NCI-H1694 (cell line): ENCODE measurements around the gene TEAD1.
"Not testable (repeated sequence)": the region's sequence is repeated elsewhere in the genome, so short reads cannot be mapped to it uniquely, and the experiment has no call there.

ENCODE experiments used
- DNase-seq: peaks from one replicate; lab custom pipeline; 2025; lab: John Stamatoyannopoulos, UW

The TEAD1 gene

GRCh38 chr11:12737024-12737423 lies 62.8 kb downstream of the TEAD1 start:
- DNase-seq, result no peak

GRCh38 chr11:12741671-12742216 lies 67.5 kb downstream of the TEAD1 start:
- no peak for DNase-seq

GRCh38 chr11:12743834-12744449 lies 69.7 kb downstream of the TEAD1 start:
- DNase-seq, result no peak

- no peak for DNase-seq
These were observed 70.7 kb downstream of the TEAD1 start for GRCh38 chr11:12744826-12745502.

- no peak for DNase-seq
These were observed 71.6 kb downstream of the TEAD1 start for GRCh38 chr11:12745787-12746186.

- DNase-seq, result peak; percentile 75
These were observed 72.4 kb downstream of the TEAD1 start for GRCh38 chr11:12746593-12747097.

GRCh38 chr11:12748561-12748960 lies 74.3 kb downstream of the TEAD1 start:
- DNase-seq, result no peak

- no peak for DNase-seq
These were observed 75.2 kb downstream of the TEAD1 start for GRCh38 chr11:12749442-12749841.

- no peak for DNase-seq
These were observed 76.0 kb downstream of the TEAD1 start for GRCh38 chr11:12750181-12750580.

GRCh38 chr11:12752868-12753524 lies 78.8 kb downstream of the TEAD1 start:
- DNase-seq, result no peak

- DNase-seq, result no peak
These were observed 79.8 kb downstream of the TEAD1 start for GRCh38 chr11:12754021-12754420.

- DNase-seq, result no peak
These were observed 80.5 kb downstream of the TEAD1 start for GRCh38 chr11:12754582-12755234.

GRCh38 chr11:12755510-12756453 lies 81.6 kb downstream of the TEAD1 start:
- no peak for DNase-seq

GRCh38 chr11:12756454-12756806 lies 82.2 kb downstream of the TEAD1 start:
- DNase-seq, result no peak

GRCh38 chr11:12756867-12757266 lies 82.6 kb downstream of the TEAD1 start:
- no peak for DNase-seq

GRCh38 chr11:12757416-12757815 lies 83.2 kb downstream of the TEAD1 start:
- no peak for DNase-seq

GRCh38 chr11:12758117-12758516 lies 83.9 kb downstream of the TEAD1 start:
- DNase-seq, result not testable (repeated sequence)

GRCh38 chr11:12761029-12761428 lies 86.8 kb downstream of the TEAD1 start:
- DNase-seq, result no peak

- DNase-seq, result no peak
These were observed 88.1 kb downstream of the TEAD1 start for GRCh38 chr11:12762278-12762677.

GRCh38 chr11:12762696-12763324 lies 88.6 kb downstream of the TEAD1 start:
- no peak for DNase-seq
